ENCODE measurements around the gene SAP30BP.

SAP30BP gene

GRCh38 chr17:75666959-75667790, at the start of gene SAP30BP, which contains the start of gene RECQL5:
Gene SAP30BP (plus strand): TSS chr17:75667338. CDS start chr17:75667373, 35 bp downstream.
Gene RECQL5 (minus strand): TSS chr17:75667154. CDS start chr17:75666557, 597 bp downstream.
- Mint-ChIP-seq H3K4me1 (peaks cover 33% of the 10 kb centered on the region), H3K9me3 (no peaks in the 10 kb centered on the region), H3K27ac (peak within 1 kb of the TSS; percentile 31 to 76), H3K27me3 (no peaks in the 10 kb centered on the region), H3K4me3 (peak within 1 kb of the TSS in 1 of 2 donors; percentile 73)
- peak; percentile 100 for ATAC-seq
- peak; percentile 90 to 98 for DNase-seq

- ATAC-seq (no peak), DNase-seq (no peak)
- no peak overlapping the region for H3K4me3 Mint-ChIP-seq
- no peaks in the 10 kb centered on the region for H3K27me3 Mint-ChIP-seq
- no peaks in the 10 kb centered on the region for H3K9me3 Mint-ChIP-seq
- H3K27ac Mint-ChIP-seq: peak overlapping the region in 1 of 2 donors; percentile 28
- H3K4me1 Mint-ChIP-seq: no peaks in the 10 kb centered on the region
Observed at GRCh38 chr17:75617675-75618074, 49.5 kb upstream of the SAP30BP start.

GRCh38 chr17:75619506-75620431, 47.4 kb upstream of the SAP30BP start:
- DNase-seq (no peak), ATAC-seq (no peak)
- no peaks in the 10 kb centered on the region for H3K4me1 Mint-ChIP-seq
- peak overlapping the region in 1 of 2 donors; percentile 17 for H3K27ac Mint-ChIP-seq
- H3K27me3 Mint-ChIP-seq: no peaks in the 10 kb centered on the region
- no peaks in the 10 kb centered on the region for H3K9me3 Mint-ChIP-seq
- peak overlapping the region in 1 of 2 donors; percentile 21 for H3K4me3 Mint-ChIP-seq

- Mint-ChIP-seq H3K9me3 (no peaks in the 10 kb centered on the region), H3K27ac (no peak overlapping the region), H3K4me3 (no peak overlapping the region), H3K27me3 (no peaks in the 10 kb centered on the region), H3K4me1 (no peaks in the 10 kb centered on the region)
- DNase-seq (no peak), ATAC-seq (no peak)
Observed at GRCh38 chr17:75621489-75621888, 45.6 kb upstream of the SAP30BP start.

DNA sequence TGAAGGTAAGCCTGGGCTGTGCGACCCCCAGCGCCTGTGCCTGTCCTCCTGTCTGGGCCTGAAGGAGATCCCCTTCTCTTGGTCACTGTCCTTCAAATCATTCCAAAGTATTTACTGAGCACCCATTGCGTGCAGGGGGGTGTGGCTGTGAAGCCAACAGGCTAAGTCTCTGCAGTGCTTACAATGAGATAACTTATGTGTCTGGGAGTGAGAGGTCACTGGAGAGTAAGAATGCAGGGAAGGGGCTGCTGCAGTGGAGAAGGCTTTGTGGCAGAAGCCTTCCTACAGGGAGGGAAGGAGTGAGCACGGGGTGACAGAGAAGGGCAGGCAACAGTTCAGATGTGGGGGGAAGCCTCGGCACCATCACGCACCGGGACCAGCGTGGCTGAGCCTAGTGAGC, 45.1 kb upstream of the SAP30BP start:
- no peak for DNase-seq
- Mint-ChIP-seq H3K4me1 (no peaks in the 10 kb centered on the region), H3K4me3 (no peak overlapping the region), H3K9me3 (no peaks in the 10 kb centered on the region), H3K27ac (peak overlapping the region; percentile 38 to 42), H3K27me3 (no peaks in the 10 kb centered on the region)
- no peak for ATAC-seq

- no peaks in the 10 kb centered on the region for H3K4me1 Mint-ChIP-seq
- no peaks in the 10 kb centered on the region for H3K9me3 Mint-ChIP-seq
- H3K27ac Mint-ChIP-seq: peak overlapping the region in 1 of 2 donors; percentile 47
- no peaks in the 10 kb centered on the region for H3K27me3 Mint-ChIP-seq
- no peak overlapping the region for H3K4me3 Mint-ChIP-seq
- DNase-seq (no peak), ATAC-seq (no peak)
Observed at GRCh38 chr17:75622771-75623273, 44.3 kb upstream of the SAP30BP start.

- Mint-ChIP-seq H3K9me3 (no peaks in the 10 kb centered on the region), H3K4me3 (no peak overlapping the region), H3K4me1 (no peaks in the 10 kb centered on the region), H3K27me3 (no peaks in the 10 kb centered on the region), H3K27ac (peak overlapping the region in 1 of 2 donors; percentile 55)
- no peak for DNase-seq
- ATAC-seq: no peak
Observed at GRCh38 chr17:75623386-75623785, 43.8 kb upstream of the SAP30BP start.

DNA sequence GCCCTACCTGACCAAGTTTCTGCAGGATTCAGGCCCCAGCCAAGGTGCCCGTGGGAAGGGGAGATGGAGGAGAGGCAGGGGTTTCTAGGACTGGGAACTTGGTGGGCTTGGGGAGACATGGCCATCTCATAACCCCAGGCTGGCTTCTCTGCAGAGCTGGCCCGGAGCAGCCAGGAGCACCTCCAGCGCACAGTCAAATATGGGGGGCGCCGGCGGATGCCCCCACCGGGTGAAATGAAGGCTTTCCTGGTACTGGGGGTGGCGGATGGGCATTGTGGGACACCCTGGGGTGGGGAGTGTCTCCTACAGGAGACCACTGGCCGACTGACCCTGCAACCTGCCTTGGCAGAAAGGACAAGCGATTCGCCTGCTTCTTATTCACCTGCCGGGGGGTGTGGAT, 43.1 kb upstream of the SAP30BP start:
- peak overlapping the region; percentile 43 to 55 for H3K27ac Mint-ChIP-seq
- no peaks in the 10 kb centered on the region for H3K9me3 Mint-ChIP-seq
- H3K27me3 Mint-ChIP-seq: no peaks in the 10 kb centered on the region
- DNase-seq (no peak), ATAC-seq (no peak)
- H3K4me1 Mint-ChIP-seq: no peaks in the 10 kb centered on the region
- no peak overlapping the region for H3K4me3 Mint-ChIP-seq

- ATAC-seq (no peak), DNase-seq (no peak)
- no peak overlapping the region for H3K4me3 Mint-ChIP-seq
- H3K27me3 Mint-ChIP-seq: no peaks in the 10 kb centered on the region
- no peaks in the 10 kb centered on the region for H3K9me3 Mint-ChIP-seq
- H3K4me1 Mint-ChIP-seq: no peaks in the 10 kb centered on the region
- H3K27ac Mint-ChIP-seq: no peak overlapping the region
Observed at GRCh38 chr17:75624714-75625345, 42.3 kb upstream of the SAP30BP start.

DNA sequence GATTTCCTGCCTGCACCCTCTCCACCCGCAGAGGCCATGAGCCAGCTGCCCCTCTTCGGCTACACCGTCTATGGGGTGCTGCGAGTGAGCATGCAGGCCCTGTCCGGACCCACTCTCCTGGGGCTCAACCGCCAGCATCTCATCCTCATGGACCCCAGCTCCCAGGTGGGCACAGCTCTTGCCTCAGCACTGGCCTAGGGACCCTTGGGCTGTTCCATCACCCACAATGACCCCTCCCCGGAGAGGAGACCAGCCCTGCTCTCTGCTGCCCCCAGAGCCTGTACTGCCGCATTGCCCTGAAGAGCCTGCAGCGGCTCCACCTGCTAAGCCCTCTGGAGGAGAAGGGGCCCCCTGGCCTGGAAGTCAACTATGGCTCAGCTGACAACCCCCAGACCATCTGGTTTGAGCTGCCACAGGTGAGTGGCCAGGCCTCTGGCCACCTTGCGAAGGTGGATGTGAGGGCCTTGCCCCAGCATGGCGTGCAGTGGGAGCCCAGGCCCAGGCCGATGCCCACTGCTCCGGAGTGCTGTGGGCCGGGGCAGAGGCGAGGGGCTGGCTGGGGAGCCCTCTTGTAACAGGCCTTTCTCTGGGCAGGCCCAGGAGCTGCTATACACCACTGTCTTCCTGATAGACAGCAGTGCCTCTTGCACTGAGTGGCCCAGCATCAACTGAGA, 41.2 kb upstream of the SAP30BP start:
- DNase-seq (peak in 1 of 2 donors; percentile 28), ATAC-seq (peak; percentile 53)
- no peak overlapping the region for H3K4me3 Mint-ChIP-seq
- H3K4me1 Mint-ChIP-seq: no peaks in the 10 kb centered on the region
- peak overlapping the region in 1 of 2 donors; percentile 65 for H3K27ac Mint-ChIP-seq
- no peaks in the 10 kb centered on the region for H3K9me3 Mint-ChIP-seq
- no peaks in the 10 kb centered on the region for H3K27me3 Mint-ChIP-seq

GRCh38 chr17:75626496-75627038, 40.6 kb upstream of the SAP30BP start:
- no peak for ATAC-seq
- Mint-ChIP-seq H3K27ac (peak overlapping the region in 1 of 2 donors; percentile 71), H3K27me3 (no peaks in the 10 kb centered on the region), H3K4me1 (no peaks in the 10 kb centered on the region), H3K9me3 (no peaks in the 10 kb centered on the region), H3K4me3 (no peak overlapping the region)
- DNase-seq: no peak

DNA sequence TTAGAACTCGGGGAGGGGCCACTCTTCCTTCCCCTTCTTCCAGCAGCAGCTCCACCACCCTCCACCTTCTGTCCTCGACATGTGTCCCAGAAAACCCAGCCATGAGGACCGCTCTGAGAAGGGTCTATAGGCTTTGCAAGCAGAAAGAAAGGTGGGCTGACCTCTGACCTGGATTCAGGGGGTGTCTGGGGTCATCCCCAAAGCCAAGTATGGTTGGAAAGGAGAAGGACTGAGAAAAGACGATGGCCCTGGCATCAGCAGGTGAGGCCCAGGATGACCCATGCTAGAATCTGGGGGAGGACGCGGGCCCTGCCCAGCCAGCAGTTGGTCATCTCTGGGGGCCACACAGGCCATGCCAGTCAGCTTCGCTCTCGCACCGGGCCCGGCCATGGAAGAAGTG, 40.0 kb upstream of the SAP30BP start:
- Mint-ChIP-seq H3K27me3 (no peaks in the 10 kb centered on the region), H3K27ac (peak overlapping the region; percentile 54 to 61), H3K4me3 (no peak overlapping the region), H3K4me1 (no peaks in the 10 kb centered on the region), H3K9me3 (no peaks in the 10 kb centered on the region)
- ATAC-seq (no peak), DNase-seq (no peak)

DNA sequence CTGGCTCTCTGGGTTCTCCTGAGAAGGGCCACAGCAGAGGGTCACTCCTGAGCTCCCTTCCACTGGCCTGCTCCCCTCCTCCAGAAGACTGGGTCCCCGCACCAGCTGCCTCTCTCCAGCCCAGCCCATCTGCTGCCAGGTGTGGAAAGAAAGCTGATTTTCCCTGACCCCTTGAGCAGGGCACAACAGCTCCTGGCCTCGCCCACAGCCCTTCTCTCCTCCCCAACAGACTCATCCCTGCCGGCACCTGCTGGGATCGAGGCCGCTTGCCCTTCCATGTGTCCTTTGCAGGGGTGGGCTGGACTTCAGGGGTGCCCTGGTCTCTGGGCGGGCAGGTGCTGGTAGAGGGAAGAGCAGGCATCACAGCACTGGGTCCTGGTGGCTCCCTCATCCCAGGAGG, 38.7 kb upstream of the SAP30BP start:
- no peak overlapping the region for H3K27ac Mint-ChIP-seq
- no peaks in the 10 kb centered on the region for H3K9me3 Mint-ChIP-seq
- H3K4me3 Mint-ChIP-seq: no peak overlapping the region
- no peak for DNase-seq
- H3K27me3 Mint-ChIP-seq: no peaks in the 10 kb centered on the region
- H3K4me1 Mint-ChIP-seq: peaks cover 5% of the 10 kb centered on the region
- no peak for ATAC-seq

- ATAC-seq (no peak), DNase-seq (no peak)
- Mint-ChIP-seq H3K27ac (peak overlapping the region in 1 of 2 donors; percentile 76), H3K27me3 (no peaks in the 10 kb centered on the region), H3K4me1 (peaks cover 12% of the 10 kb centered on the region), H3K9me3 (no peaks in the 10 kb centered on the region), H3K4me3 (no peak overlapping the region)
Observed at GRCh38 chr17:75629157-75629556, 38.0 kb upstream of the SAP30BP start.
